Measurements from ENCODE around the gene ETFRF1.

The ETFRF1 gene

DNA sequence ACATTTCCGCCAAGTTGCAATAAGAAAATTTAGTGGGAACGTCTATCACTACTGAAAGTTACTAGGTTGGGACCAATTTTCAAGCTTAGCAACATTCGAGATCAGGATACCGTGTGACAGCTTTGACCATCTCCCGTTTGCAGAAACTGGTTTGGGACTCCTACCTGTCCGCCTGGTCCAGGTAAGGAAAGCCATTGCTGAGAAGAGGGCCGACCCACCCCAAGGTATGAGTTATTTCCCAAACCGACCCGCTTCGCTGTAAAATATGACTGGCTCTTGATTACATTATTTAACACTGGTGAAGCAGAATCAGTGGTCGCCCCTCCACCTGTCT is 348 bp upstream of the ETFRF1 start:
- Mint-ChIP-seq H3K4me3 (peak overlapping the region; percentile 96), H3K4me1 (peaks cover 24% of the 10 kb centered on the region), H3K36me3 (peaks cover 3% of the 10 kb centered on the region), H3K27ac (peak overlapping the region; percentile 94), H3K9me3 (no peaks in the 10 kb centered on the region), H3K27me3 (no peaks in the 10 kb centered on the region)
- no peak for ATAC-seq

DNA sequence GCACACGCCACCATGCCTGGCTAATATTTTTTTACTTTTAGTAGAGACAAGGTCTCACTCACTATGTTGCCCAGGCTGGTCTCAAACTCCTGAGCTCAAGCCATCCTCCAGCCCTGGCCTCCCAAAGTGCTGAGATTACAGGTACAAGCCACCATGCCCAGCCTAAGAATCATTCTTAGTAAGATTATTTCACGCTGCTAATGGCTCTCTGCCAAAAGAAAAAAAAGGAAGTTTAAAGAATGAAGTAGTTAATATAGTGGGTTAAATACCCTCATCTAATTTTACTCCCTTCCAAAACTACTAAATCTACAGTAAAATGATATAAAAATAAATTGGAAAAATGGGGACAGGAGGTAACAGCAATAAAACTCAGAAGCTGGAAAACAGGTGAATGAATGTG is 2.6 kb downstream of the ETFRF1 start:
- Mint-ChIP-seq H3K27me3 (no peaks in the 10 kb centered on the region), H3K27ac (no peak overlapping the region), H3K9me3 (no peaks in the 10 kb centered on the region), H3K4me3 (no peak overlapping the region), H3K36me3 (peaks cover 26% of the 10 kb centered on the region), H3K4me1 (peaks cover 47% of the 10 kb centered on the region)
- ATAC-seq, result no peak

DNA sequence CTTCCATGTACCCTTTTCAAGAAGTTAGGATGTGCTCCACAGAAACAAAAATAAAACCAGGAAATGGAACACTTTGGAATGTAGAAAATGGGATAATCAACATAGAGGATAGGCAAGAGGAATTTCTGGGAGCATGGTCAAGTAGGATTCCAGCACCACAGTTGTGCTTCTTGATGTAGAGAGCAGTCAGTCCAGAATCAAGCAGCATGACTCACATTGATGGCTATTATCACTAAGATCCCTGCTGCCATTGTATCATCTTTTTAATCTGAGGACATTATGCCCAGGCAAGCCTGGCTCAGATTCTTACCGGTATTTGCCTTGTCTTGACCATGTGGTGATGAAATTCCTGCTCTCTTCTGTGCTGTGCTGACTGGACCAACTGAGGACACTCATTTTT is 5.7 kb downstream of the ETFRF1 start:
- no peak for ATAC-seq
- Mint-ChIP-seq H3K36me3 (peaks cover 26% of the 10 kb centered on the region), H3K9me3 (no peaks in the 10 kb centered on the region), H3K27ac (peak overlapping the region; percentile 46), H3K27me3 (no peaks in the 10 kb centered on the region), H3K4me1 (peaks cover 30% of the 10 kb centered on the region), H3K4me3 (no peak overlapping the region)

DNA sequence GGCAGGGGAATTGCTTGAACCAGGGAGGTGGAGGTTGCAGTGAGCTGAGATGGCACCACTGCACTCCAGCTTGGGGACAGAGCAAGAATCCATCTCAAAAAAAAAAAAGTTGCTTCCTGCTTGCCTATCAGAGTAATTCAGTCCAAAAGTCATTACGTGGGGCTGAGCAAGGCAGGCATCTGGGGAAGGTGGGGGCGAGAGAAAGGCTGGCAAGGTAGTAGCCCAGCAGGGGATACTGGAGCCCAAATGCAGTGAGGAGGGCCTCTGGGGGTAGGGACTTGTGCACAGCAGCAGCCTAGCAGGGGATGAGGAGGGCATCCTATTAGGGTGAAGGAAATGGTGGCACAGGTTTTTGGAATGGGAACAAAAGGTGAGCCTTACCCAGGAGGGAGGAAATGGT is 7.1 kb downstream of the ETFRF1 start:
- Mint-ChIP-seq H3K4me3 (no peak overlapping the region), H3K27me3 (no peaks in the 10 kb centered on the region), H3K9me3 (no peaks in the 10 kb centered on the region), H3K36me3 (peaks cover 32% of the 10 kb centered on the region), H3K4me1 (peaks cover 25% of the 10 kb centered on the region), H3K27ac (no peak overlapping the region)
- no peak for ATAC-seq

DNA sequence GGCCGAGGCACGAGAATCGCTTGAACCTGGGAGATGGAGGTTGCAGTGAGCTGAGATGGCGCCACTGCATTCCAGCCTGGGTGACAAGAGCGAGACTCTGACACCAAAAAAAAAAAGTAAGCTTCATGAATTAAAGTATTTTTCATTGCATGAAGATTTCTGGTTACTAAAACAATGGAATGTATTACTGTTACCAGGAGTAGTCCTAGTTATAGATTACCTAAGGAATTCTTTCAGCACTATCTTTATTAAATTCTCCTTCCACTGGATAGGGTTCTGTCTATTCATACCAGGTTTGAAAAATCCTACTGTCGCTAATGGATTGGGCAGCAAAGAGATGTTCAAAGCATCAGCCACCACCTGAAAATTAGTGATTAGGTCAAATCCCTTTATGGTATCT is 12.4 kb downstream of the ETFRF1 start:
- H3K9me3 Mint-ChIP-seq, result no peaks in the 10 kb centered on the region
- H3K4me1 Mint-ChIP-seq, result peaks cover 2% of the 10 kb centered on the region
- H3K27ac Mint-ChIP-seq, result no peak overlapping the region
- no peak overlapping the region for H3K4me3 Mint-ChIP-seq
- H3K27me3 Mint-ChIP-seq, result no peaks in the 10 kb centered on the region
- H3K36me3 Mint-ChIP-seq, result peaks cover 13% of the 10 kb centered on the region
- ATAC-seq, result no peak

DNA sequence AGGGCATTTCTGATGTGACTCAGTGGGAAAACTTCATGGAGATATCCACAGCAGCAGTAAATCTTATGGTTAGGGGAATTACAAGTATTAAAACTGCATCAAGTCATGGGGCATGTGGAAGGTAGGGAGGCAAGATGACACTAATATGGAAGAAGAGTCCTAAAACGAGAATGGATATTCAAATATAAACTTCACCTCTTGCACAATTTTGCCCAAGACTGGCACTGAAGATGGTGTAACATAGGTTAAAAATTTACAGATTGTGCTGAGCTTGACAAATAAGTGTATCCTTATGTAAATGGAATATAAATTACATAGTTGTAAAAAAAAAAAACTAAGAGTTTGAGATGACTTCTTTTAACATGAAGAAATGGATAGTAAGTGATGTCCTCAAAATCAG is 12.8 kb downstream of the ETFRF1 start:
- H3K4me1 Mint-ChIP-seq, result no peaks in the 10 kb centered on the region
- H3K36me3 Mint-ChIP-seq, result peaks cover 11% of the 10 kb centered on the region
- no peak for ATAC-seq
- no peaks in the 10 kb centered on the region for H3K27me3 Mint-ChIP-seq
- no peak overlapping the region for H3K27ac Mint-ChIP-seq
- H3K9me3 Mint-ChIP-seq, result no peaks in the 10 kb centered on the region
- H3K4me3 Mint-ChIP-seq, result no peak overlapping the region

DNA sequence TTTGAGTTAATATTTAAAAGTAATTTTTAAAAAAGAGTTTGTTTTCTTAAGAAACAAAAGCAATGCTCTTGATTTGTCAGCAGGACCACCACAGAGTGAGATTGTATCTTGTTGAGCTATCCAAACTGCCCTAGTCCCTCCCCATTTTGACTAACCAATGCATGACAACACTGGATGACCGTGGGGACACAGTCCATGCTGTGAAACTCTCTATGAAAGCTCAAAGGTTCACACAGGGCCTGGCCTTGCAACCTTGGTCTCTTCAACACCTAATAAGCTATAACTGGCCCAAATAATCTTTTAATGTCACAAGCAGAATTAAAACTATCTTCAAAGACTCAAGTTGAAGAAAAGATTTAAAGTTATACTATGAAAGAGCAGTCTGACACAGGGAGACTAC is 13.5 kb downstream of the ETFRF1 start:
- no peaks in the 10 kb centered on the region for H3K4me1 Mint-ChIP-seq
- H3K27me3 Mint-ChIP-seq, result no peaks in the 10 kb centered on the region
- H3K36me3 Mint-ChIP-seq, result peaks cover 11% of the 10 kb centered on the region
- no peak overlapping the region for H3K4me3 Mint-ChIP-seq
- H3K27ac Mint-ChIP-seq, result no peak overlapping the region
- ATAC-seq, result no peak
- no peaks in the 10 kb centered on the region for H3K9me3 Mint-ChIP-seq

DNA sequence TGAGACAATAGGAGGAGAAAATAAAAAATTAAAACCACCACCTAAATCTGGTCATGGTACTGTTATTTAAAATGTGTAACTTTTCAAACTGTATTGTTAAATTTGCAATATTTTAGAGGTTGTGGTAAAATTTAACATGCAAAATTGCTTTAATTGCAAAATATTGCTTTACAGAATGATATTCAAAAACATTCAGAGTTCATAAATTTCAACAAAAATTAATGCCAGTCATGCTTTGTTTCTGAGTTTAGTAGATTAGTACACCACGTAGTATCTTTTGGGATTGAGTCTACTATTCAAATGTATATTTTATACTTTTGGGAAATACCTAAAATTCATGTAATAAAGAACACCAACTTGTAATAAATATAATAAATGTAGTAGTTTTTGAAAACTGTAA is 18.3 kb downstream of the ETFRF1 start:
- peak overlapping the region; percentile 4 for H3K27ac Mint-ChIP-seq
- H3K36me3 Mint-ChIP-seq, result peaks cover 18% of the 10 kb centered on the region
- no peaks in the 10 kb centered on the region for H3K9me3 Mint-ChIP-seq
- peaks cover 5% of the 10 kb centered on the region for H3K4me1 Mint-ChIP-seq
- H3K4me3 Mint-ChIP-seq, result no peak overlapping the region
- no peaks in the 10 kb centered on the region for H3K27me3 Mint-ChIP-seq
- no peak for ATAC-seq

DNA sequence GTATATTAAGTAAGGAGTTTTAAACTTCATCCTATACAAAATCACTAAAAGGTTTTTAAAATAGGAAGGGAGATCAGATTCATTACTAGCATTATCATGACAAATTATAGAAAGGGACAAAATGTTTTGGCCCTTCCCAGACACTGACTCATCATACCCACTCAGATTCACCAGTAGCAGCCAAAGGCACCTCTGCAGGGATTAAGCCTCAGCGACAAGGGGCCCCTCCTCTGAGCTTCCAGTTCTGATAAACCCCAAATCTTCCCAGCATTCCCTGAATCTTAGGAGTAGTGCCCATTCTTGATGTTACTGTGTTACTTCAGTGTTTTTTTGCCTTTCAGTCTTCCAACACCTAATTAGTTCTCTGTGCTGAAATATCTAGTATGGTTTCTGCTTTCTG is 41.2 kb downstream of the ETFRF1 start:
- Mint-ChIP-seq H3K4me3 (no peak overlapping the region), H3K9me3 (no peaks in the 10 kb centered on the region), H3K4me1 (peaks cover 24% of the 10 kb centered on the region), H3K27ac (no peak overlapping the region), H3K27me3 (no peaks in the 10 kb centered on the region), H3K36me3 (peaks cover 52% of the 10 kb centered on the region)
- ATAC-seq, result no peak

DNA sequence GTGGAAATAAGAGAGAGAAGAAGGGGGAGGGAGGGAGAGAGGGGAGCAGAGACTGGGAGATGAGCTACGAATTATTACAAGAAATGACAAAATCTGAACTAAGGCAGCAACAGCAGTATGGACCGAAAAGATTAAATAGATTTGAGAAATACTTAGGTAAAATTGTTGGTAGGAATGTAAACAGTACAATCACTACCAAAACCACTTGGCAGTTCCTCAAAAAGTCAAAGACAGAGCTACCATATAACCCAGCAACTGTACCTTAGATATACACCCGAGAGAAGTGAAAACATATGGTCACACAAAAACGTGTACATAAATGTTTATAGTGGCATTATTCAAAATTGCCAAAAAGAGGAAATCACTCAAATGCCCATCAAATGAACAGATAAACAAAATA is 41.6 kb downstream of the ETFRF1 start:
- Mint-ChIP-seq H3K36me3 (peaks cover 52% of the 10 kb centered on the region), H3K4me3 (no peak overlapping the region), H3K27ac (no peak overlapping the region), H3K27me3 (no peaks in the 10 kb centered on the region), H3K9me3 (no peaks in the 10 kb centered on the region), H3K4me1 (peaks cover 28% of the 10 kb centered on the region)
- ATAC-seq, result no peak

DNA sequence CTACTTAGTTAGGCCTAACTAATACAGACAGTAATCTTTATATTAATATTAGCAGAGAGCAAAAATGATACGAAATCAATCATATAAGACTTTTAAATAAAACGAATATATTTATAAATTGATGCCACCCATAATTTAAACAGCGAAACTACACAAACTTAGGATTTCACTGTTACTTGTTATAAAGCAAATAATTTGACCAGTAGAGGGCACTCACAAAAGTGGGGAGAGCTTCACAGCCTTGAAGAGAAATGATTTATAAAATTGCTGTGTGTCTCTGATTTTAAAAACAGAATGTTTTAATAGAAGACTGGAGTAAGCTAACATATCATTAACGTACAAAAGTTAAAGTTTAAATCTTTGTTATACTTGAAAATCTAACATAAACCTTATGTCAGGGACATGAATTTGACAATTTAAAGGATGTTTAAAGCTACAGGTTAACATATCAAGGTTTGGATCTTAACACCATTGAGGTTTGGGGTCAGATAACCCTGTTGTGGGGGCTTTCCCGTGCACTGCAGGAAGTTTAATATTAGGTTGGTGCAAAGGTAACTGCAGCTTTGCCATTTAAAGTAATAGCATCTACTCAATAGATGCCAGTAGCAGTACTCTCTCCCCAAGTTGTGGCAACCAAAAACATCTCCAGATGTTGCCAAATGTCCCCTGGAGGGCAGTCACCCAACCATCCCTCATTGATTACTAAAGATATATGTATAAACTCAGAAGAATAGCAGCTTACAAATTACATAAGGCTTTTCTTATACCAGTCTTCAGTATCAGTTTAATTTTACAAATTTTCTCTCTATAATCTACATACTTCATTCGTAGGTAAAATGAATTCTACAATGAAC is 46.4 kb downstream of the ETFRF1 start:
- Mint-ChIP-seq H3K27me3 (no peaks in the 10 kb centered on the region), H3K27ac (no peak overlapping the region), H3K4me3 (no peak overlapping the region), H3K36me3 (peaks cover 41% of the 10 kb centered on the region), H3K9me3 (no peaks in the 10 kb centered on the region), H3K4me1 (peaks cover 37% of the 10 kb centered on the region)
- ATAC-seq, result no peak

DNA sequence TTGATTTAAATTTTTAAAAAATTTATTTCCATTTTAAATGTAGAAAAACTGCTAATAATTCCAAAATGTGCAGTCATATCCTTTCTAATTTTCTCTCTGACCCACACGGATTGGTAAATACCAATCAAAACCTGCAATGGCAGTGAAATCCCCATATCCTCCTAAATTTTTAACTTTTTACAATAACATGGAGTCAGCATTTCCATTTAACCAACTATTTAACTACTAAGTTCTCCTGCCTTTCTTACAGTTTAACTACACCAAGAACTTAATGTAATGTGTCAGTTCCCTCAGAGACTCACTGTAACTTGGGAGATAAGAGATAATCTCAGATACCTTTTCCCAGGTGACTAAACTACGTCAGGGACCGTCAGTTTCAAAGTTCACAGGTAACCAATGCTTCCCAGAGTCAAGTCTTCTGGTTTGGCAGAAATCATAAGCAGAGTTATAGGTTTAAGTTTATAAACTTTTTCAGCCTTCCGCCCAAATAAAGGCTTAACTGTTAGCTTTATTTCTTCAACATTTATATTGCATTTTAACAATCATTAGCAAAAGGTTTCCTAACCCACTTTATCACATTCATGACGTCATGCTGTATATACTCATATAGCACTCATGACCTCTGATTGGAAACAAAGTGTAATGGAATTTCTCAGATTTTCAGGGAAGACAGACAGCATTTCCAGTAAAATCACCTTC is 48.1 kb downstream of the ETFRF1 start:
- Mint-ChIP-seq H3K9me3 (no peaks in the 10 kb centered on the region), H3K4me3 (no peak overlapping the region), H3K27me3 (no peaks in the 10 kb centered on the region), H3K36me3 (peaks cover 39% of the 10 kb centered on the region), H3K27ac (no peak overlapping the region), H3K4me1 (peaks cover 29% of the 10 kb centered on the region)
- ATAC-seq, result no peak

DNA sequence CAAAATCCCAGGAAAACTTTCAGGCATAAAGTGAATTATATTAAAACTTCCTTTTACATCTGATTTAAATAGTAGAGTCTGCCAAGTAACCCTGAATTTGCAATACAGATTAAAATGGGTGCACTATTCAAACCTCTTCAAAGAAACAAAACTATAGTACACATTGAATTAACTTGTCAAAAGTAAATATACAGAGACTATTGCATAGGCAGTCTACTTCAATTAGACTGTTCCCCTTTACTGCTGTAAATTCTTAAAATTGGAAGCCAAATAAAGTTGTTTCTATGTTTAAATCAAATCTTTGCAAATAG is 48.6 kb downstream of the ETFRF1 start:
- H3K4me3 Mint-ChIP-seq, result no peak overlapping the region
- peaks cover 41% of the 10 kb centered on the region for H3K36me3 Mint-ChIP-seq
- no peak for ATAC-seq
- no peak overlapping the region for H3K27ac Mint-ChIP-seq
- H3K9me3 Mint-ChIP-seq, result no peaks in the 10 kb centered on the region
- peaks cover 34% of the 10 kb centered on the region for H3K4me1 Mint-ChIP-seq
- no peaks in the 10 kb centered on the region for H3K27me3 Mint-ChIP-seq

DNA sequence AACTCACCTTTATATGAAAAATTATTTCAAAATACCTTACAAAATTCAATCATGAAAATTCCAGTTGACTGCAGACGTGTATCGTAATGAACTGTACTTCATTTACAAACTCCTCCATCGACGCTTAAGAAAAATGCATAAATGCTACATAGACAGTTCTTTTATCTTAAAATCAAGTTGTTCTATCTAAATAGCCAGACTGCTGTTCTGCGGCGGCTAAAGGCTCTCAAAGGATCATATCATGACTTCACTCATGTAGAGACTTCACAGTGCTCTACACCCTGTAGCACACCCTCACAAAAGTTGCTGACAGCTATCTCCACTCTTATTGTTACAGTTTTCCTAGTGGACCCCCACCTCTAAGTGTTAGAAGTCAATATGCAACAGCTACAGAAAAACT is 50.5 kb downstream of the ETFRF1 start:
- Mint-ChIP-seq H3K4me1 (peaks cover 44% of the 10 kb centered on the region), H3K27ac (no peak overlapping the region), H3K27me3 (no peaks in the 10 kb centered on the region), H3K36me3 (peaks cover 31% of the 10 kb centered on the region), H3K9me3 (no peaks in the 10 kb centered on the region), H3K4me3 (no peak overlapping the region)
- no peak for ATAC-seq

DNA sequence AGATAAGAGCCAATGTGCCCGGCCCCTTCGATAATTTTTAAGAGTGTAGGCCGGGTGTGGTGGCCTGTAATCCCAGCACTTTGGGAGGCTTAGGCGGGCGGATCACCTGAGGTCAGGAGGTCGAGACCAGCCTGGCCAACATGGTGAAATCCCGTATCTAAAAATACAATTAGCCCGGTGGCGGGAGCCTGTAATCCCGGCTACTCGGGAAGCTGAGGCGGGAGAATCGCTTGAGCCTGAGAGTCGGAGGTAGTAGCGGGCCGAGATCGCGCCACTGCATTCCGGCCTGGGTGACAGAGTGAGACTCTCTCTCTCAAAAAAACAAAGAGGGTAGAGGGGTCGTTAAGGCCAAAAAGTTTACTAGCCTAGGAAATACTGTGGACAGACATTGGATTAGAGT is 53.1 kb downstream of the ETFRF1 start:
- peaks cover 42% of the 10 kb centered on the region for H3K4me1 Mint-ChIP-seq

DNA sequence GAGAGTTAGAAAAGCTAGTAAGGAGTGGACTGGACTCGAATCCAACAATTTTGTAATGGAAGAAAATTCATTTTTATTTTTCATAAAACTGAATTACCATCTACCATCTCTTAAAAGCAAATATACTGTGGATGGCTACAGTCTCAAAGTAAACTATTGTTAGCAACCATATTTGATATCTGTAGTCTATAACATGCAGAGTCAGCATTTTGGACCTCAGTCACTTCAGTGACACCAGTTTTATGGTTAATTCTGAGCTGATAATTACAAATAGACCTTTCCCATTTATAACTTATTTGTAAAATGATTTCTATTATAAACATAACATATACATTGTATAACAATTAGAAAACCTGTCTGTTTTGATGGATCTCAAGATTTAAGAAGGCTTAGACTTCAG is 53.7 kb downstream of the ETFRF1 start:
- H3K27me3 Mint-ChIP-seq, result no peaks in the 10 kb centered on the region
- H3K9me3 Mint-ChIP-seq, result no peaks in the 10 kb centered on the region
- H3K36me3 Mint-ChIP-seq, result peaks cover 26% of the 10 kb centered on the region
- H3K4me3 Mint-ChIP-seq, result peak overlapping the region; percentile 87
- H3K4me1 Mint-ChIP-seq, result peaks cover 48% of the 10 kb centered on the region
- peak overlapping the region; percentile 79 for H3K27ac Mint-ChIP-seq
- no peak for ATAC-seq

More for the DNA sequence above, 53.1 kb downstream of the ETFRF1 start:
- Mint-ChIP-seq H3K27ac (no peak overlapping the region), H3K36me3 (peaks cover 26% of the 10 kb centered on the region), H3K27me3 (no peaks in the 10 kb centered on the region), H3K9me3 (no peaks in the 10 kb centered on the region), H3K4me3 (peak overlapping the region; percentile 46)
- ATAC-seq, result no peak

Data from stimulated activated memory B cell treated with anti-CD40 and anti-IgM and Interleukin-4, amounts not matched to agents 10 μg/mL and 1 μg/mL and 100 μg/mL, for 72 hours (primary cell).